Germinal center (tissue), 1 donor: ENCODE results near the gene CR2.
"Not testable (repeated sequence)": the region's sequence is repeated elsewhere in the genome, so short reads cannot be mapped to it uniquely, and the experiment has no call there.

Experiments
- DNase-seq: peaks from one replicate; pipeline ENCODE4 v3.0.0; 2012; ENCODE audit warnings: mixed read lengths, low spot score

Gene CR2

DNA sequence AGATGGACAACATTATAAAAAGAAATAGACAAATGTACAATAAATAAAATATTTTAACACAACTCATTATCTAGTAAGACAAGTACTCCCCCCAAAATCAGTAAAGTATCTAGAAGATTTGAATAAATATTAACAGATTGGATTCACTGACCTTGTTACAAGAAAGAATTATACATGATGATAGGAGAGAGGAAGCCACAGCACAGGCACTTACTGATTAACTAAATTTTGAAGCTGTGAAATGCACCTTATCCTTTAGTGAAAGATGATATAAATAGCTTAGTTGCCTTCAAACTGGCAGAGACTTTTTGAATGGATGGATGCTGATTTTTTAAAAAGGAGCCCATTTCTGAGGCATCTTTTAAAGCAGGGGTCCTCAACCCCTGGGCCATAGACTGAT lies 50.3 kb downstream of the CR2 start:
- no peak for DNase-seq

DNA sequence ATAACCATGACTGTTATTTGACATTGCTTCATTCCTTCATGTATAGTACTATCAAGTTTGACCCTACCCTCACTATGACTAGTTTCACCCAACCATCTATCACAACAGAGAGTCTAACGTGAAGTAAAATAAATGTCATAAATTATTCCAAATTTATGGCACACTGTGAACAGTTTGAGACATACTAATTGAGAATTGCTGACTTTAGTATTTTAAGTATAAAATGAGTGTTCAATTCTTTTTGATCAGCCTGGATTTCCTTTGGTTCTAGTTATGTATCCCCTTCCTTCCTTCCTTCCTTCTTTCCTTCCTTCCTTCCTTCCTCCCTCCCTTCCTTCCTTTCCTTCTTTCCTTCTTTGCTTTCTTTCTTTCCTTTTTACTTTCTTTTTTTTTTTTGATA lies 56.3 kb downstream of the CR2 start:
- no peak for DNase-seq

DNA sequence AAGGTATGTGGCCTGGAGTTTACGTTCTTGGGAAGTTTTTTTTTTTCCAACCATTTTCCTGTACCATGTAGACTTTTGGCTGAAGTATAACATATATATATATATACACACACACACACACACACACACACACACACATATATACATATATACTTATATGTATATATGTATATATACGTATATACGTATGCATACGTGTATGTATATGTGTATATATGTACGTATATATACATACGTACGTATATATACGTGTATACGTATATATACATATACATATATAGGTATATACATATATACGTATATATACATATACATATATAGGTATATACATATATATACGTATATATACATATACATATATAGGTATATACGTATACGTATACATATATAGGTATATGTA lies 60.8 kb downstream of the CR2 start:
- no peak for DNase-seq

DNA sequence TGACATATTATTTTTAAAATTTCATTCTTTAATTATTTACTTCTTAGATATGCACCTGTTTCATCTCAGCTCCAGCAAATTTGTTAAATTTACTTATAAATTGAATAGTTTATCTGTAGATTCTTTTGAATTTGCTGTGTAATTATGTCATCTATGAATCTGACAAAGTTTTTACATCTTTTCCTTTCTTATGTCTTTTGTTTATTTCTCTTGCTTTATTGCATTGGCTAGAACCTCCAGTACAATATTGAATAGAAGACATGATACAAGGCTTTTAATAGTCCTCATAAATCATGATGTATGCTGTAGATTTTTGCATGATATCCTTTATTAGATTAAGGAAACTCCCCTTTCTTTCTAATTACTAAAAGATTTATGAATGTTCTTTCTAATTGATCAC lies 62.6 kb downstream of the CR2 start:
- no peak for DNase-seq

DNA sequence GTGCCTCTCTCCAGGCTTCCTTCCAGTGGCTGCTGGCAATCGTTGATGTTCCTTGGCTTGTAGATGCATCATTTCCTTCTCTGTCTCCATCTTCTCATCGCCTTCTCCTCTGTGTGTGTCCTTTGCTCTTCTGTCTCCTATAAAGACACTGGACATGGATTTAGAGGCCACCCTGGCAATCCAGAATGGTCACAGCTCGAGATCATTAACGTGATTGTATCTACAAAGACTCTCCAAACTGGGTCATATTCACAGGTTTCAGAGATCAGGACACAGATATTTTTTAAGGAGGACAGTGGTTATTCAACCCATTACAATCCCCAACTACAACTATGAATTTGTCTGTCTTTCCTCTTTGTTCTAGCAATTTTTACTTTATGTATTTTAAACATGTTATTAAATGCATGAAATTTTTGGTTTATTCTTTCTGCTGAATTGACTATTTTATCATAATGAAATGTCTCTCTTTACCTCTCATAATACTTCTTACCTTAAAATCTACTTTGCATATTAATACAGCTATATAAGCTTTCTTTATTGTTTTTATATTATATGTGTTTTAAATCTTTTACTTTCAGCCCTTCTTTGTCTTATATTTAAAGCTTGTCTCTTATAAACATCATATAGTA lies 64.6 kb downstream of the CR2 start:
- DNase-seq: no peak

DNA sequence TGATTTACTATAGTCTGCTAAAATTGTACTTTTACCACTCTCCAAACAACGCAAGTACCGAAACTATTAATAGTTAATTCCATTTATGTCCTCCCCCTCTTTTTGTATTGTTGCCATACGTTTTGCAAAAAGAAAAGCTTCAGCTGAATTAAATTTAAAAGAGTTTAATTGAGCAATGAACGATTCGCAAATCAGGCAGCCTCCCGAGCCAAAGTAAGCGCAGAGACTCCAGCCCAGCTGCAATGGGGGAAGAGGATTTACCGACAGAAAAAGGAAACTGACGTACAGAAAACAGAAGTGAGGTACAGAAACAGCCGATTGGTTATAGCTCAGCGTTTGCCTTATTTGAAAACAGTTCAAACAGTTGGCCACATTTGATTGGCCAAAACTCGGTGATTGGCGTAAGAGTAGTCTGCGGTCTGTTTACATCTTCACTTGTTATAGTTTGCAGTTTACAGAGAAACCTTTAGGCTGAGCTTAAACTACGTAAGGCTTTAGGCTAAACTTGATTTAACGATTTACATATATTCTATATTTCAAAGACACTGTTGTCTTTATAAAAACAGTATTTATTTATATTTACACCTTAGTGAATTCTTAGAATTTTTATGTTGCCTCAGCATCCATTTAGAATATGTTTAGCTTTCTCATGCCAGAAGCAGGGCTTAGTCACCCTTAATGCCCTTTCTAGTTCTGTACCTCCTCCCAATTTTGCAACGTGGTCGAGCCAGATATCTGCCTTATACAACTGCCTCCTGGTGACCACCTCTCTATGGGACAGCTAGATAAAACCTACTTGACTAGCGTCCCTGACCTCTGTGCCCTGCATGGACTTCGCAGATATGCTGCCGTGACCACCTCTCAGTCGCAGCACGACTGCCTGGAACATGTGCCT lies 65.6 kb downstream of the CR2 start:
- DNase-seq: no peak

DNA sequence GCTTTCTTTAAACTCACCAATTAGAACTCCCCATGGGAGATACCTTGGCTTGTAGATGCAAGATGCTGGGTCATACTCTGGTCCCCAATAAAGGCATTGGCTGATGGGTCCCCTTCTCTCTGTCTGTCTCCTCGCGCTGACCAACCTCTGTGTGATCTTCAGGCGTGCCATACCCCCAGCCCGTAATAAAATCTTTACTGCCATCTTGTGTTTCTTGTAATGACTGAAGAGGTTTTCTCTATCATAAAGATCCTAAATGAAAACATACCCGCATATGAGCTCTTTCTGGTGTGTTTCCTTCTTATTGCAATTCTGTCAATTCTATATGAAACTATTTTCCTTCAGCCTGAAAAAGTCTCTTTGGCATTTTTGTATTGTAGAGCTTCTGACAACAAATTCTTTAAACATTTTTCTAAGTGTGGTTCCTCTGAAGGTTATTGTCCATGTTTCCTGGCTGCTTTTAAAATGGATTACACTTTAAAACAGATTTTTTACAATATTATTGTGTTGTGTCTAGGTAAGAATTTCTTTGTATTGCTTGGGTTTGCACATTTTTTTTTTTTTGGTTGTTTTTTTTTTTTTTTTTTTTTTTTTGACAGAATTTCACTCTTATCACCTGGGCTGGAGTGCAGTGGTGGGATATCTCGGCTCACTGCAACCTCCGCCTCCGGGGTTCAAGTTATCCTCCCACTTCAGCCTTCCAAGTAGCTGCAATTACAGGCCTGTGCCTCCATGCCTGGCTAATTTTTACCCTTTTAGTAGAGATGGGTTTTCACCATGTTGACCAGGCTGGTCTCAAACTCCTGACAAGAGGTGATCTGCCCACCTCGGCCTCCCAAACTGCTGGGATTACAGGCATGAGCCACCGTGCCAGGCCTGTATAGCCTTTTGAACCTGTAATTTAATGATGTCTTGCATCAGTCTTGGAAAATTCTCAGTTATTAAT lies 66.5 kb downstream of the CR2 start:
- not testable (repeated sequence) for DNase-seq

DNA sequence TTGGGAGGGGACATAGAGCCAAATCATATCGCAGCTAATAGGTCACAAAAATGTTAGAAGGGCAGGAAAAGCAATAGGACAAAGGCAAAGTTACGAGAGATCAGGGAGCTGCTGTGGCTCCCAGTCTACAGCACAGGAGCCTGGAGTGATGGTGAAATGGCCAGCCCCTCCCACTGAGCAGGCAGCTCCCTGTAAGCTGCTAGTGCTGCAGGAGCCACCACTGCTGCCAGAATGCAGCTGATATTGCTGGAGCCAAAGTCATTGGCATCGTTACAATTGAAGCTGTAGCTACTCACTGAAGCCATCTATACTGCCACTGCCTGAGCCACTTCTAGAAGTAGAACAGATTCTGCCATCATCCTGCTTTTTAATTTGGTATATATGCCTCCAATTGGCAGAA lies 71.1 kb downstream of the CR2 start:
- DNase-seq: not testable (repeated sequence)

DNA sequence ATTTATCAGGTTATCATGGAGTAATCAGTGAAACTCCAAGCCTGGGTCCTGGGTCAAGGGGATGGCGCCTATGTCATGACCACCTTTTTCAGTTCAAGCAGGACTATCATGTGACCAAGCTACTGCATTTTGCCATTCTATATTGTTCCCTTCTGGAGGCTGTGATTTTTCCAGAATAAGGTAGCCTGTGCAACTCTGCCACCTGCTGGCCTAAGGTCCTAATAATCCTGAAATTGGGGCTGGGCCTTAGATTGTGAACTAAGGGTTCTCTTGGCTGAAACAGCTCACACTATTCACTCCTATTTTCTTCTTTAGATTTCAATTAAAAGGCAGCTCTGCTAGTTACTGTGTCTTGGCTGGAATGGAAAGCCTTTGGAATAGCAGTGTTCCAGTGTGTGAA lies 74.3 kb downstream of the CR2 start:
- DNase-seq: not testable (repeated sequence)

DNA sequence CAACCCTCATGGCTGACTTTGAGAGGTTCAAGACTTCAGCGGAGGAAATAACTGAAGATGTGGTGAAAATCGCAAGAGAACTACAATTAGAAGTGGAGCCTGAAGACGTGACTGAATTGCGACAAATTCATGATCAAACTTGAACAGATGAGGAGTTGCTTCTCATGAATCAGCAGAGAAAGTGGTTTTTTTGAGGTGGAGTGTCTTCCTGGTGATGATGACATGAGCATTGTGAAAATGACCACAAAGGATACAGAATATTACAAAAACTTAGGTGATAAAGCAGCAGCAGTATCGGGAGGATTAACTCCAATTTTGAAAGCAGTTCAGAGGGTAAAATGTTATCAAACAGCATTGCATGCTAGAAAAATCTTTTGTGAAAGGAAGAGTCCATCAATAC lies 82.1 kb downstream of the CR2 start:
- DNase-seq: not testable (repeated sequence)
